Neural cell (in vitro differentiated cells): ENCODE data around the gene LGR4. TPM values are rescaled to one million over a fixed set of nuclear protein-coding genes. Genes with fewer than 3 reads are reported as not detected.

Experiments
- H2AFZ ChIP-seq: fragments of 200-600, 300-800 bp; sonication (generic), shearing (Covaris generic); 2 replicates; pipeline ENCODE4 v1.6.0; 2014; ENCODE audit warnings: low read depth, mild to moderate bottlenecking, antibody characterized with exemption, low read length, moderate library complexity
- H3F3A ChIP-seq: fragments of 200-600 bp; shearing (Covaris generic); 2 replicates; pipeline ENCODE4 v1.6.1; 2016; ENCODE audit warnings: mild to moderate bottlenecking, moderate library complexity, mixed read lengths, antibody characterized with exemption, low read length; ENCODE audit not compliant: insufficient read depth, poor library complexity, severe bottlenecking
- H3K27ac ChIP-seq: fragments of 200-600, 300-800 bp; sonication (generic), shearing (Covaris generic); 2 replicates; pipeline ENCODE4 v1.5.1; 2014; ENCODE audit warnings: mild to moderate bottlenecking, low read length, moderate library complexity
- H3K27me3 ChIP-seq: fragments of 300-800, 200-600 bp; sonication (generic), shearing (Covaris generic); 2 replicates; pipeline ENCODE4 v1.6.0; 2014; ENCODE audit warnings: mild to moderate bottlenecking, low read depth, low read length, moderate library complexity; ENCODE audit not compliant: insufficient read depth
- H3K36me3 ChIP-seq: fragments of 300-800, 200-600 bp; sonication (generic), shearing (Covaris generic); 2 replicates; pipeline ENCODE4 v1.5.1; 2014; ENCODE audit warnings: mild to moderate bottlenecking, antibody characterized with exemption, low read length, moderate library complexity; ENCODE audit not compliant: insufficient read depth
- H3K4me2 ChIP-seq: fragments of 300-800, 200-600 bp; sonication (generic), shearing (Covaris generic); 2 replicates; pipeline ENCODE4 v1.6.0; 2014; ENCODE audit warnings: mild to moderate bottlenecking, low read length
- H3K4me3 ChIP-seq: fragments of 300-800, 200-600 bp; sonication (generic), shearing (Covaris generic); 2 replicates; pipeline ENCODE4 v1.5.1; 2014; ENCODE audit warnings: mild to moderate bottlenecking, low read length, moderate library complexity
- H3K79me2 ChIP-seq: fragments of 200-600 bp; shearing (Covaris generic); replicated peaks from 2 replicates; pipeline ENCODE4 v1.6.0; 2014; ENCODE audit warnings: mild to moderate bottlenecking, low read length, moderate library complexity; ENCODE audit not compliant: insufficient read depth
- H3K9ac ChIP-seq: fragments of 300-800, 200-600 bp; sonication (generic), shearing (Covaris generic); 2 replicates; pipeline ENCODE4 v1.6.1; 2016; ENCODE audit warnings: mild to moderate bottlenecking, low read length, mixed read lengths
- H3K9me2 ChIP-seq: fragments of 200-600 bp; shearing (Covaris generic); 2 replicates; pipeline ENCODE4 v1.6.1; 2016; ENCODE audit warnings: mild to moderate bottlenecking, low read length, mixed read lengths; ENCODE audit not compliant: insufficient read depth
- H3K9me3 ChIP-seq: fragments of 200-600, 300-800 bp; sonication (generic), shearing (Covaris generic); 2 replicates; pipeline ENCODE4 v1.6.1; 2016; ENCODE audit warnings: mild to moderate bottlenecking, mixed run types, low read length, moderate library complexity, mixed read lengths
- H4K20me1 ChIP-seq: fragments of 200-600 bp; shearing (Covaris generic); 2 replicates; pipeline ENCODE4 v1.6.1; 2016; ENCODE audit warnings: mild to moderate bottlenecking, mixed run types; ENCODE audit not compliant: insufficient read depth
- EP300 ChIP-seq: fragments of 450-650 bp; conservative IDR thresholded peaks from 2 replicates; pipeline ENCODE4 v1.6.1; 2014; ENCODE audit warnings: antibody characterized with exemption, mild to moderate bottlenecking, moderate library complexity; ENCODE audit not compliant: poor library complexity, severe bottlenecking
- EZH2 ChIP-seq: fragments of 200-600, 300-800 bp; shearing (Covaris generic), sonication (generic); IDR thresholded peaks from 2 replicates; pipeline ENCODE4 v1.6.1; 2014; ENCODE audit warnings: antibody characterized with exemption, low read length, borderline replicate concordance, mild to moderate bottlenecking; ENCODE audit not compliant: insufficient read depth, poor library complexity, severe bottlenecking
- MXI1 ChIP-seq: fragments of 450-650 bp; conservative IDR thresholded peaks from 2 replicates; pipeline ENCODE4 v1.6.1; 2014; ENCODE audit warnings: antibody characterized with exemption, mild to moderate bottlenecking; ENCODE audit not compliant: poor library complexity, severe bottlenecking
- POLR2AphosphoS5 ChIP-seq: IDR thresholded peaks from 2 replicates; pipeline ENCODE4 v1.6.1; 2012
- RAD21 ChIP-seq: fragments of 450-650 bp; conservative IDR thresholded peaks from 2 replicates; pipeline ENCODE4 v1.6.1; 2014; ENCODE audit warnings: antibody characterized with exemption, mild to moderate bottlenecking, moderate library complexity
- SMC3 ChIP-seq: fragments of 450-650 bp; conservative IDR thresholded peaks from 2 replicates; pipeline ENCODE4 v1.6.1; 2014; ENCODE audit warnings: antibody characterized with exemption, mild to moderate bottlenecking, moderate library complexity; ENCODE audit not compliant: poor library complexity
- TAF1 ChIP-seq: IDR thresholded peaks from 2 replicates; pipeline ENCODE4 v1.6.1; 2012; ENCODE audit warnings: low read depth
- polyA plus RNA-seq: library from polyadenylated mRNA; depleted of rRNA; stranded (reverse); fragments of >200 nt; gene quantifications from 2 replicates; pipeline ENCODE4 v1.2.3, GENCODE V29; 2014
- TF ChIP-seq, protein P1 (sequence below): fragments of 450-650 bp; IDR thresholded peaks from 2 replicates; pipeline ENCODE4 v1.5.1; 2014; ENCODE audit warnings: antibody characterized with exemption, mild to moderate bottlenecking, moderate library complexity; ENCODE audit not compliant: poor library complexity, severe bottlenecking
- TF ChIP-seq, protein P2 (sequence below): IDR thresholded peaks from 2 replicates; pipeline ENCODE4 v1.6.1; 2012; ENCODE audit warnings: borderline replicate concordance

LGR4 gene
- polyA plus RNA-seq, 1 donor from 2014 or later = 11.2 TPM

DNA sequence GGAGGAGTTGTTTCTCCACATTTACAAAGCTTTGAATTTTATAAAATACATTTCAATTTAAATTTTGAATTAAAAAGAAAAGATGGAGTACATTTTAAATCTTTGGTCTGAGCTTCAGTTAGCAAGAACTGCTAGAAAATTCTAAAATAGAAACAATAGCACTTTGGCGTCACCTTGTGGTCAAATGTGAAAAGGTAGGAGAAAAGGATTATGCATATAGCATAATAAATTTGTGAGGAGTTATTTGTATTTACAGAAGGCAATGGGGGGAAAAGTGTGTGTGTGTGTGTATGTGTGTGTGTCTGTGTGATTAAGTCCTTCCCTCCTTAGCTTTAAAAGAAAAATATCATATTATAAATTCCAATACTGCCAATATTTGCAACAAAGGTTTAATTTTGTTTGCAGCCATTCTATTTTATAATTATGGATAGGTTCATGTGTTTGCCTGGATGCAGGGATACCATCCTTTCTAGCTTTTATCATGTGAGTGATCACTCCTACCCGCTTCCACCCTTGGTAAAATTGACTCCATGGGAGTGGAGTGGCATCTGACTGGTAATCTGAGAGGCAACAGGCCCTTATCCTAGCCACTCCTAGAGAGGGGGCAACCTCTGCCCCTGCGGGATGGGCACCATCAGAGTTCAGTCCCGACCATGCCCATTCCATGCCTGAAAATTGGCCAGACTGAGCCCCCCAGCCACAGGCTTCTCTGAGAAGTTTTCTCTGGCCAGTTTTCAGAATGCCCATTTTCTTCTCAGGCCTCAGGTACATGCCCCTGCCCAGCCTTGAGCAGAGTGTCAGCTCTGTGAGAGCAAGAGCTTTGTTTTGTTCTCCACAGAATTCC, 13.6 kb upstream of the LGR4 start:
- Histone ChIP-seq H3F3A (no peaks in the 10 kb centered on the region), H3K9ac (no peak overlapping the region), H3K9me2 (no peaks in the 10 kb centered on the region), H3K79me2 (no peaks in the 10 kb centered on the region), H3K27ac (no peak overlapping the region), H3K36me3 (peaks cover 4% of the 10 kb centered on the region), H4K20me1 (no peaks in the 10 kb centered on the region), H3K4me3 (no peak overlapping the region), H2AFZ (no peak overlapping the region), H3K4me2 (no peak overlapping the region), H3K9me3 (no peaks in the 10 kb centered on the region), H3K27me3 (no peaks in the 10 kb centered on the region)
- TF ChIP-seq SMC3 (peak; percentile 96), RAD21 (peak; percentile 95)
- TF ChIP-seq, protein P1, sequence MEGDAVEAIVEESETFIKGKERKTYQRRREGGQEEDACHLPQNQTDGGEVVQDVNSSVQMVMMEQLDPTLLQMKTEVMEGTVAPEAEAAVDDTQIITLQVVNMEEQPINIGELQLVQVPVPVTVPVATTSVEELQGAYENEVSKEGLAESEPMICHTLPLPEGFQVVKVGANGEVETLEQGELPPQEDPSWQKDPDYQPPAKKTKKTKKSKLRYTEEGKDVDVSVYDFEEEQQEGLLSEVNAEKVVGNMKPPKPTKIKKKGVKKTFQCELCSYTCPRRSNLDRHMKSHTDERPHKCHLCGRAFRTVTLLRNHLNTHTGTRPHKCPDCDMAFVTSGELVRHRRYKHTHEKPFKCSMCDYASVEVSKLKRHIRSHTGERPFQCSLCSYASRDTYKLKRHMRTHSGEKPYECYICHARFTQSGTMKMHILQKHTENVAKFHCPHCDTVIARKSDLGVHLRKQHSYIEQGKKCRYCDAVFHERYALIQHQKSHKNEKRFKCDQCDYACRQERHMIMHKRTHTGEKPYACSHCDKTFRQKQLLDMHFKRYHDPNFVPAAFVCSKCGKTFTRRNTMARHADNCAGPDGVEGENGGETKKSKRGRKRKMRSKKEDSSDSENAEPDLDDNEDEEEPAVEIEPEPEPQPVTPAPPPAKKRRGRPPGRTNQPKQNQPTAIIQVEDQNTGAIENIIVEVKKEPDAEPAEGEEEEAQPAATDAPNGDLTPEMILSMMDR = peak; percentile 92
- TF ChIP-seq, protein P2, sequence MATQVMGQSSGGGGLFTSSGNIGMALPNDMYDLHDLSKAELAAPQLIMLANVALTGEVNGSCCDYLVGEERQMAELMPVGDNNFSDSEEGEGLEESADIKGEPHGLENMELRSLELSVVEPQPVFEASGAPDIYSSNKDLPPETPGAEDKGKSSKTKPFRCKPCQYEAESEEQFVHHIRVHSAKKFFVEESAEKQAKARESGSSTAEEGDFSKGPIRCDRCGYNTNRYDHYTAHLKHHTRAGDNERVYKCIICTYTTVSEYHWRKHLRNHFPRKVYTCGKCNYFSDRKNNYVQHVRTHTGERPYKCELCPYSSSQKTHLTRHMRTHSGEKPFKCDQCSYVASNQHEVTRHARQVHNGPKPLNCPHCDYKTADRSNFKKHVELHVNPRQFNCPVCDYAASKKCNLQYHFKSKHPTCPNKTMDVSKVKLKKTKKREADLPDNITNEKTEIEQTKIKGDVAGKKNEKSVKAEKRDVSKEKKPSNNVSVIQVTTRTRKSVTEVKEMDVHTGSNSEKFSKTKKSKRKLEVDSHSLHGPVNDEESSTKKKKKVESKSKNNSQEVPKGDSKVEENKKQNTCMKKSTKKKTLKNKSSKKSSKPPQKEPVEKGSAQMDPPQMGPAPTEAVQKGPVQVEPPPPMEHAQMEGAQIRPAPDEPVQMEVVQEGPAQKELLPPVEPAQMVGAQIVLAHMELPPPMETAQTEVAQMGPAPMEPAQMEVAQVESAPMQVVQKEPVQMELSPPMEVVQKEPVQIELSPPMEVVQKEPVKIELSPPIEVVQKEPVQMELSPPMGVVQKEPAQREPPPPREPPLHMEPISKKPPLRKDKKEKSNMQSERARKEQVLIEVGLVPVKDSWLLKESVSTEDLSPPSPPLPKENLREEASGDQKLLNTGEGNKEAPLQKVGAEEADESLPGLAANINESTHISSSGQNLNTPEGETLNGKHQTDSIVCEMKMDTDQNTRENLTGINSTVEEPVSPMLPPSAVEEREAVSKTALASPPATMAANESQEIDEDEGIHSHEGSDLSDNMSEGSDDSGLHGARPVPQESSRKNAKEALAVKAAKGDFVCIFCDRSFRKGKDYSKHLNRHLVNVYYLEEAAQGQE = no peak

DNA sequence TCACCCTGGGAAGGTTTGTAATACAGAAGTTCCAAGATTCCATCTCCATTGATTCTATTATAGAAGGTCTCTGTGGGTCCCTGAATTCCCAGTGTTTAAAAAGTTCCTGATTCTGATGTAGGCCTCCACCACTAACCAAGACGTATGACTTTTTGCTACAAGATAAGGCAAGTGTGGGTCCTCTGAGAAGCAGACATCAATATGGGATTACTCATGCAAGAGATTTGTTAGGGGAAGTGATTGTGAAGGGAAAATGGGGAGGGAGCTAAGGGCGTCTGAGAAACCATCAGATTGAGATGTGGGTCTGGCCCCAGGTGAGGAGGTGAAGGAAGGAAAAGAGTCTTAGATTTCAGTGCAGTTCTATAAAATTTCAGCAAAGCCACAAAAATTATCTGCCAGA, 10.2 kb upstream of the LGR4 start:
- Histone ChIP-seq H2AFZ (no peak overlapping the region), H3K9me3 (no peaks in the 10 kb centered on the region), H4K20me1 (no peaks in the 10 kb centered on the region), H3K4me2 (no peak overlapping the region), H3K36me3 (no peaks in the 10 kb centered on the region), H3K27me3 (no peaks in the 10 kb centered on the region), H3K27ac (no peak overlapping the region), H3K9ac (no peak overlapping the region), H3K4me3 (no peak overlapping the region), H3K79me2 (no peaks in the 10 kb centered on the region), H3K9me2 (no peaks in the 10 kb centered on the region), H3F3A (no peaks in the 10 kb centered on the region)
- TF ChIP-seq POLR2AphosphoS5 (no peak), RAD21 (no peak), EP300 (no peak), MXI1 (no peak), TAF1 (no peak), EZH2 (no peak)
